ENCODE results near the gene HECTD4.
"Not testable (repeated sequence)": the region's sequence is repeated elsewhere in the genome, so short reads cannot be mapped to it uniquely, and the experiment has no call there.

HECTD4 gene

GRCh38 chr12:112381883-112382796, at the start of gene HECTD4:
HECTD4 (minus strand) TSS chr12:112382431; CDS start chr12:112382128, 303 bp downstream.
- peak; percentile 96 for DNase-seq (ENCODE audit: low spot score)

- no peak for DNase-seq (ENCODE audit: low spot score)
Observed at GRCh38 chr12:112431965-112432364, 49.7 kb upstream of the HECTD4 start.

- DNase-seq (ENCODE audit: low spot score), result no peak
Observed at GRCh38 chr12:112430929-112431328, 48.7 kb upstream of the HECTD4 start.

GRCh38 chr12:112427760-112428159, 45.5 kb upstream of the HECTD4 start:
- DNase-seq (ENCODE audit: low spot score), result no peak

- no peak for DNase-seq (ENCODE audit: low spot score)
Observed at GRCh38 chr12:112425582-112426382, 43.6 kb upstream of the HECTD4 start.

- no peak for DNase-seq (ENCODE audit: low spot score)
Observed at GRCh38 chr12:112424126-112424525, 41.9 kb upstream of the HECTD4 start.

GRCh38 chr12:112422531-112422930, 40.3 kb upstream of the HECTD4 start:
- no peak for DNase-seq (ENCODE audit: low spot score)

- no peak for DNase-seq (ENCODE audit: low spot score)
Observed at GRCh38 chr12:112421363-112421762, 39.1 kb upstream of the HECTD4 start.

GRCh38 chr12:112420740-112421139, 38.5 kb upstream of the HECTD4 start:
- no peak for DNase-seq (ENCODE audit: low spot score)

- DNase-seq (ENCODE audit: low spot score), result peak; percentile 86
Observed at GRCh38 chr12:112419297-112420133, 37.3 kb upstream of the HECTD4 start.

GRCh38 chr12:112418608-112419296, 36.5 kb upstream of the HECTD4 start, which contains the start of gene PTPN11:
PTPN11 (plus strand) TSS chr12:112418947; CDS start chr12:112419112, 165 bp downstream.
- peak; percentile 85 for DNase-seq (ENCODE audit: low spot score)

- DNase-seq (ENCODE audit: low spot score), result no peak
Observed at GRCh38 chr12:112418273-112418607, 36.0 kb upstream of the HECTD4 start.

GRCh38 chr12:112415457-112415856, 33.2 kb upstream of the HECTD4 start:
- not testable (repeated sequence) for DNase-seq (ENCODE audit: low spot score)

- DNase-seq (ENCODE audit: low spot score), result no peak
Observed at GRCh38 chr12:112413855-112414625, 31.8 kb upstream of the HECTD4 start.

GRCh38 chr12:112409906-112410244, 27.6 kb upstream of the HECTD4 start:
- no peak for DNase-seq (ENCODE audit: low spot score)

- peak; percentile 89 for DNase-seq (ENCODE audit: low spot score)
Observed at GRCh38 chr12:112409064-112409905, 27.1 kb upstream of the HECTD4 start, which contains the start of gene RPL6. RPL6 (minus strand) TSS chr12:112409605; CDS start chr12:112408656, 949 bp downstream.

GRCh38 chr12:112408621-112409020, 26.4 kb upstream of the HECTD4 start:
- peak; percentile 24 for DNase-seq (ENCODE audit: low spot score)

GRCh38 chr12:112407683-112408082, 25.5 kb upstream of the HECTD4 start:
- DNase-seq (ENCODE audit: low spot score), result not testable (repeated sequence)
